ENCODE data around the gene ZNF639. TPM values are rescaled to one million over a fixed set of nuclear protein-coding genes. Genes with fewer than 3 reads are reported as not detected.

ZNF639 gene
- total and polyA plus RNA-seq, 2 experiments from 2014 or later: 33.6 to 62.8 TPM

DNA sequence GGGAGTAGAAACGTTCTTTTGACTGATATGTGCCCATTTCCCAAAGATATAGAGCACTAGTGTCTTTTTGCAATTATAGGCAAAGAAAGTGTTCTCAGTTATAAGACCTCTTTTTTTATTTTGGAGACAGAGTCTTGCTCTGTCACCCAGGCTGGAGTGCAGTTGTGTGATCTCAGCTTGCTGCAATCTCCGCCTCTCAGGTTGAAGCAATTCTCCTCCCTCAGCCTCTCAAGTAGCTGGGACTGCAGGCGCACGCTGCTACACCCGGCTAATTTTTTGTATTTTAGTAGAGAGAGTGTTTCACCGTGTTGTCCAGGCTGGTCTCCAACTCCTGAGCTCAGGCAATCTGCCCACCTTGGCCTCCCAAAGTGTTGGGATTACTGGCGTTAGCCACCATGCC lies 20.7 kb upstream of the ZNF639 start:
- H3K4me2 ChIP-seq: no peak overlapping the region
- H3K27me3 Mint-ChIP-seq (ENCODE audit: insufficient read depth, low read depth, poor library complexity): no peaks in the 10 kb centered on the region
- DNase-seq (ENCODE audit: low spot score): no peak
- H3K79me2 ChIP-seq (replicated peaks; ENCODE audit: insufficient read depth): no peaks in the 10 kb centered on the region
- H3K36me3 ChIP-seq (ENCODE audit: insufficient read depth): no peaks in the 10 kb centered on the region
- ATAC-seq: no peak
- H3K4me1 Mint-ChIP-seq: no peaks in the 10 kb centered on the region
- H3K27ac ChIP-seq (ENCODE audit: low read depth): no peak overlapping the region
- no peak overlapping the region for H3K27ac Mint-ChIP-seq
- peak overlapping the region; percentile 63; the same call in 1 of the 2 replicates for H2AFZ ChIP-seq
- TF ChIP-seq EZH2phosphoT487 (IDR thresholded peaks at IDR 0.05; ENCODE audit: unreplicated experiment): no peak
- TF ChIP-seq NANOG (IDR thresholded peaks at IDR 0.05; ENCODE audit: borderline replicate concordance): no peak
- no peak for TF ChIP-seq EZH2 (IDR thresholded peaks at IDR 0.05; ENCODE audit: low read depth, unreplicated experiment)
- TF ChIP-seq, protein P1, sequence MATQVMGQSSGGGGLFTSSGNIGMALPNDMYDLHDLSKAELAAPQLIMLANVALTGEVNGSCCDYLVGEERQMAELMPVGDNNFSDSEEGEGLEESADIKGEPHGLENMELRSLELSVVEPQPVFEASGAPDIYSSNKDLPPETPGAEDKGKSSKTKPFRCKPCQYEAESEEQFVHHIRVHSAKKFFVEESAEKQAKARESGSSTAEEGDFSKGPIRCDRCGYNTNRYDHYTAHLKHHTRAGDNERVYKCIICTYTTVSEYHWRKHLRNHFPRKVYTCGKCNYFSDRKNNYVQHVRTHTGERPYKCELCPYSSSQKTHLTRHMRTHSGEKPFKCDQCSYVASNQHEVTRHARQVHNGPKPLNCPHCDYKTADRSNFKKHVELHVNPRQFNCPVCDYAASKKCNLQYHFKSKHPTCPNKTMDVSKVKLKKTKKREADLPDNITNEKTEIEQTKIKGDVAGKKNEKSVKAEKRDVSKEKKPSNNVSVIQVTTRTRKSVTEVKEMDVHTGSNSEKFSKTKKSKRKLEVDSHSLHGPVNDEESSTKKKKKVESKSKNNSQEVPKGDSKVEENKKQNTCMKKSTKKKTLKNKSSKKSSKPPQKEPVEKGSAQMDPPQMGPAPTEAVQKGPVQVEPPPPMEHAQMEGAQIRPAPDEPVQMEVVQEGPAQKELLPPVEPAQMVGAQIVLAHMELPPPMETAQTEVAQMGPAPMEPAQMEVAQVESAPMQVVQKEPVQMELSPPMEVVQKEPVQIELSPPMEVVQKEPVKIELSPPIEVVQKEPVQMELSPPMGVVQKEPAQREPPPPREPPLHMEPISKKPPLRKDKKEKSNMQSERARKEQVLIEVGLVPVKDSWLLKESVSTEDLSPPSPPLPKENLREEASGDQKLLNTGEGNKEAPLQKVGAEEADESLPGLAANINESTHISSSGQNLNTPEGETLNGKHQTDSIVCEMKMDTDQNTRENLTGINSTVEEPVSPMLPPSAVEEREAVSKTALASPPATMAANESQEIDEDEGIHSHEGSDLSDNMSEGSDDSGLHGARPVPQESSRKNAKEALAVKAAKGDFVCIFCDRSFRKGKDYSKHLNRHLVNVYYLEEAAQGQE (IDR thresholded peaks at IDR 0.05; ENCODE audit: unreplicated experiment): no peak
- TF ChIP-seq JUNB (IDR thresholded peaks at IDR 0.05; ENCODE audit: unreplicated experiment): no peak
- TF ChIP-seq ZNF114 (CRISPR knock-in tag; IDR thresholded peaks at IDR 0.05): no peak
- TF ChIP-seq, protein P2, sequence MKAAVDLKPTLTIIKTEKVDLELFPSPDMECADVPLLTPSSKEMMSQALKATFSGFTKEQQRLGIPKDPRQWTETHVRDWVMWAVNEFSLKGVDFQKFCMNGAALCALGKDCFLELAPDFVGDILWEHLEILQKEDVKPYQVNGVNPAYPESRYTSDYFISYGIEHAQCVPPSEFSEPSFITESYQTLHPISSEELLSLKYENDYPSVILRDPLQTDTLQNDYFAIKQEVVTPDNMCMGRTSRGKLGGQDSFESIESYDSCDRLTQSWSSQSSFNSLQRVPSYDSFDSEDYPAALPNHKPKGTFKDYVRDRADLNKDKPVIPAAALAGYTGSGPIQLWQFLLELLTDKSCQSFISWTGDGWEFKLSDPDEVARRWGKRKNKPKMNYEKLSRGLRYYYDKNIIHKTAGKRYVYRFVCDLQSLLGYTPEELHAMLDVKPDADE (IDR thresholded peaks at IDR 0.05): no peak
- no peak for TF ChIP-seq POLR2AphosphoS5 (IDR thresholded peaks at IDR 0.05; ENCODE audit: low read depth)
- no peak for TF ChIP-seq STAT1 (IDR thresholded peaks at IDR 0.05; ENCODE audit: unreplicated experiment)
- TF ChIP-seq, protein P3, sequence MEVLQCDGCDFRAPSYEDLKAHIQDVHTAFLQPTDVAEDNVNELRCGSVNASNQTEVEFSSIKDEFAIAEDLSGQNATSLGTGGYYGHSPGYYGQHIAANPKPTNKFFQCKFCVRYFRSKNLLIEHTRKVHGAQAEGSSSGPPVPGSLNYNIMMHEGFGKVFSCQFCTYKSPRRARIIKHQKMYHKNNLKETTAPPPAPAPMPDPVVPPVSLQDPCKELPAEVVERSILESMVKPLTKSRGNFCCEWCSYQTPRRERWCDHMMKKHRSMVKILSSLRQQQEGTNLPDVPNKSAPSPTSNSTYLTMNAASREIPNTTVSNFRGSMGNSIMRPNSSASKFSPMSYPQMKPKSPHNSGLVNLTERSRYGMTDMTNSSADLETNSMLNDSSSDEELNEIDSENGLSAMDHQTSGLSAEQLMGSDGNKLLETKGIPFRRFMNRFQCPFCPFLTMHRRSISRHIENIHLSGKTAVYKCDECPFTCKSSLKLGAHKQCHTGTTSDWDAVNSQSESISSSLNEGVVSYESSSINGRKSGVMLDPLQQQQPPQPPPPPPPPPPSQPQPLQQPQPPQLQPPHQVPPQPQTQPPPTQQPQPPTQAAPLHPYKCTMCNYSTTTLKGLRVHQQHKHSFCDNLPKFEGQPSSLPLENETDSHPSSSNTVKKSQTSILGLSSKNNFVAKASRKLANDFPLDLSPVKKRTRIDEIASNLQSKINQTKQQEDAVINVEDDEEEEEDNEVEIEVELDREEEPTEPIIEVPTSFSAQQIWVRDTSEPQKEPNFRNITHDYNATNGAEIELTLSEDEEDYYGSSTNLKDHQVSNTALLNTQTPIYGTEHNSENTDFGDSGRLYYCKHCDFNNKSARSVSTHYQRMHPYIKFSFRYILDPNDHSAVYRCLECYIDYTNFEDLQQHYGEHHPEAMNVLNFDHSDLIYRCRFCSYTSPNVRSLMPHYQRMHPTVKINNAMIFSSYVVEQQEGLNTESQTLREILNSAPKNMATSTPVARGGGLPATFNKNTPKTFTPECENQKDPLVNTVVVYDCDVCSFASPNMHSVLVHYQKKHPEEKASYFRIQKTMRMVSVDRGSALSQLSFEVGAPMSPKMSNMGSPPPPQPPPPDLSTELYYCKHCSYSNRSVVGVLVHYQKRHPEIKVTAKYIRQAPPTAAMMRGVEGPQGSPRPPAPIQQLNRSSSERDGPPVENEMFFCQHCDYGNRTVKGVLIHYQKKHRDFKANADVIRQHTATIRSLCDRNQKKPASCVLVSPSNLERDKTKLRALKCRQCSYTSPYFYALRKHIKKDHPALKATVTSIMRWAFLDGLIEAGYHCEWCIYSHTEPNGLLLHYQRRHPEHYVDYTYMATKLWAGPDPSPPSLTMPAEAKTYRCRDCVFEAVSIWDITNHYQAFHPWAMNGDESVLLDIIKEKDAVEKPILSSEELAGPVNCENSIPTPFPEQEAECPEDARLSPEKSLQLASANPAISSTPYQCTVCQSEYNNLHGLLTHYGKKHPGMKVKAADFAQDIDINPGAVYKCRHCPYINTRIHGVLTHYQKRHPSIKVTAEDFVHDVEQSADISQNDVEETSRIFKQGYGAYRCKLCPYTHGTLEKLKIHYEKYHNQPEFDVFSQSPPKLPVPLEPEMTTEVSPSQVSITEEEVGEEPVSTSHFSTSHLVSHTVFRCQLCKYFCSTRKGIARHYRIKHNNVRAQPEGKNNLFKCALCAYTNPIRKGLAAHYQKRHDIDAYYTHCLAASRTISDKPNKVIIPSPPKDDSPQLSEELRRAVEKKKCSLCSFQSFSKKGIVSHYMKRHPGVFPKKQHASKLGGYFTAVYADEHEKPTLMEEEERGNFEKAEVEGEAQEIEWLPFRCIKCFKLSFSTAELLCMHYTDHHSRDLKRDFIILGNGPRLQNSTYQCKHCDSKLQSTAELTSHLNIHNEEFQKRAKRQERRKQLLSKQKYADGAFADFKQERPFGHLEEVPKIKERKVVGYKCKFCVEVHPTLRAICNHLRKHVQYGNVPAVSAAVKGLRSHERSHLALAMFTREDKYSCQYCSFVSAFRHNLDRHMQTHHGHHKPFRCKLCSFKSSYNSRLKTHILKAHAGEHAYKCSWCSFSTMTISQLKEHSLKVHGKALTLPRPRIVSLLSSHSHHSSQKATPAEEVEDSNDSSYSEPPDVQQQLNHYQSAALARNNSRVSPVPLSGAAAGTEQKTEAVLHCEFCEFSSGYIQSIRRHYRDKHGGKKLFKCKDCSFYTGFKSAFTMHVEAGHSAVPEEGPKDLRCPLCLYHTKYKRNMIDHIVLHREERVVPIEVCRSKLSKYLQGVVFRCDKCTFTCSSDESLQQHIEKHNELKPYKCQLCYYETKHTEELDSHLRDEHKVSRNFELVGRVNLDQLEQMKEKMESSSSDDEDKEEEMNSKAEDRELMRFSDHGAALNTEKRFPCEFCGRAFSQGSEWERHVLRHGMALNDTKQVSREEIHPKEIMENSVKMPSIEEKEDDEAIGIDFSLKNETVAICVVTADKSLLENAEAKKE (CRISPR knock-in tag; IDR thresholded peaks at IDR 0.05): no peak
- no peak for TF ChIP-seq ZNF331 (CRISPR knock-in tag; IDR thresholded peaks at IDR 0.05; ENCODE audit: low read depth)
- TF ChIP-seq, protein P4, sequence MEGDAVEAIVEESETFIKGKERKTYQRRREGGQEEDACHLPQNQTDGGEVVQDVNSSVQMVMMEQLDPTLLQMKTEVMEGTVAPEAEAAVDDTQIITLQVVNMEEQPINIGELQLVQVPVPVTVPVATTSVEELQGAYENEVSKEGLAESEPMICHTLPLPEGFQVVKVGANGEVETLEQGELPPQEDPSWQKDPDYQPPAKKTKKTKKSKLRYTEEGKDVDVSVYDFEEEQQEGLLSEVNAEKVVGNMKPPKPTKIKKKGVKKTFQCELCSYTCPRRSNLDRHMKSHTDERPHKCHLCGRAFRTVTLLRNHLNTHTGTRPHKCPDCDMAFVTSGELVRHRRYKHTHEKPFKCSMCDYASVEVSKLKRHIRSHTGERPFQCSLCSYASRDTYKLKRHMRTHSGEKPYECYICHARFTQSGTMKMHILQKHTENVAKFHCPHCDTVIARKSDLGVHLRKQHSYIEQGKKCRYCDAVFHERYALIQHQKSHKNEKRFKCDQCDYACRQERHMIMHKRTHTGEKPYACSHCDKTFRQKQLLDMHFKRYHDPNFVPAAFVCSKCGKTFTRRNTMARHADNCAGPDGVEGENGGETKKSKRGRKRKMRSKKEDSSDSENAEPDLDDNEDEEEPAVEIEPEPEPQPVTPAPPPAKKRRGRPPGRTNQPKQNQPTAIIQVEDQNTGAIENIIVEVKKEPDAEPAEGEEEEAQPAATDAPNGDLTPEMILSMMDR (conservative IDR thresholded peaks at IDR 0.05; ENCODE audit: low read depth in 2 of 2): no peak
- no peak for TF ChIP-seq CREB1 (CRISPR knock-in tag; IDR thresholded peaks at IDR 0.05; ENCODE audit: low read depth)
- H4K20me1 ChIP-seq (replicated peaks; ENCODE audit: insufficient read depth): no peaks in the 10 kb centered on the region
- H3K27me3 ChIP-seq (ENCODE audit: insufficient read depth): no peaks in the 10 kb centered on the region
- no peak overlapping the region for H3K4me3 ChIP-seq
- H3F3A ChIP-seq (replicated peaks; ENCODE audit: low read depth): no peaks in the 10 kb centered on the region
- peaks cover 7% of the 10 kb centered on the region; the same call in 2 of the 3 replicates for H3K36me3 Mint-ChIP-seq (ENCODE audit: low read depth)
- no peaks in the 10 kb centered on the region for H3K9me2 ChIP-seq (ENCODE audit: insufficient read depth)
- no peak overlapping the region for H3K4me3 Mint-ChIP-seq
- H3K9me3 Mint-ChIP-seq: peaks cover 10% of the 10 kb centered on the region; the same call in 2 of the 3 replicates
- H3K4me1 ChIP-seq (ENCODE audit: insufficient read depth): no peaks in the 10 kb centered on the region

Data from GM23338 (cell line).